Fibroblast of mammary gland (primary cell): ENCODE results near the gene ERBB2.

Experiments
- DNase-seq: peaks from one replicate; pipeline ENCODE4 v3.0.0-alpha.2; 2010; ENCODE audit warnings: low read depth
- H3K4me3 ChIP-seq: 2 replicates; pipeline ENCODE4 v1.5.1; 2011; ENCODE audit warnings: low read depth, mild to moderate bottlenecking, low read length, moderate library complexity; ENCODE audit not compliant: control insufficient read depth
- TF ChIP-seq, protein P1 (sequence below): conservative IDR thresholded peaks from 2 replicates; pipeline ENCODE4 v1.5.1; 2011; ENCODE audit warnings: low read depth, low read length, inconsistent platforms; ENCODE audit not compliant: control insufficient read depth, insufficient read depth

The ERBB2 gene

DNA sequence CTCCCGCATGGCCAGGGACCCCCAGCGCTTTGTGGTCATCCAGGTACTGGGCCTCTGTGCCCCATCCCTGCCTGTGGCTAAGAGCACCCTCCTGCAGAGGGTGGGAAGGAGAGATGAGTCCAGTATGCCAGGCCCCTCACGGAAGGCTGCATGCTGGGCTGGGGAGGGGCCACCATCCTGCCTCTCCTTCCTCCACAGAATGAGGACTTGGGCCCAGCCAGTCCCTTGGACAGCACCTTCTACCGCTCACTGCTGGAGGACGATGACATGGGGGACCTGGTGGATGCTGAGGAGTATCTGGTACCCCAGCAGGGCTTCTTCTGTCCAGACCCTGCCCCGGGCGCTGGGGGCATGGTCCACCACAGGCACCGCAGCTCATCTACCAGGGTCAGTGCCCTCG, 26.8 kb downstream of the ERBB2 start:
- DNase-seq = no peak
- H3K4me3 ChIP-seq = no peak overlapping the region
- TF ChIP-seq, protein P1, sequence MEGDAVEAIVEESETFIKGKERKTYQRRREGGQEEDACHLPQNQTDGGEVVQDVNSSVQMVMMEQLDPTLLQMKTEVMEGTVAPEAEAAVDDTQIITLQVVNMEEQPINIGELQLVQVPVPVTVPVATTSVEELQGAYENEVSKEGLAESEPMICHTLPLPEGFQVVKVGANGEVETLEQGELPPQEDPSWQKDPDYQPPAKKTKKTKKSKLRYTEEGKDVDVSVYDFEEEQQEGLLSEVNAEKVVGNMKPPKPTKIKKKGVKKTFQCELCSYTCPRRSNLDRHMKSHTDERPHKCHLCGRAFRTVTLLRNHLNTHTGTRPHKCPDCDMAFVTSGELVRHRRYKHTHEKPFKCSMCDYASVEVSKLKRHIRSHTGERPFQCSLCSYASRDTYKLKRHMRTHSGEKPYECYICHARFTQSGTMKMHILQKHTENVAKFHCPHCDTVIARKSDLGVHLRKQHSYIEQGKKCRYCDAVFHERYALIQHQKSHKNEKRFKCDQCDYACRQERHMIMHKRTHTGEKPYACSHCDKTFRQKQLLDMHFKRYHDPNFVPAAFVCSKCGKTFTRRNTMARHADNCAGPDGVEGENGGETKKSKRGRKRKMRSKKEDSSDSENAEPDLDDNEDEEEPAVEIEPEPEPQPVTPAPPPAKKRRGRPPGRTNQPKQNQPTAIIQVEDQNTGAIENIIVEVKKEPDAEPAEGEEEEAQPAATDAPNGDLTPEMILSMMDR = no peak

DNA sequence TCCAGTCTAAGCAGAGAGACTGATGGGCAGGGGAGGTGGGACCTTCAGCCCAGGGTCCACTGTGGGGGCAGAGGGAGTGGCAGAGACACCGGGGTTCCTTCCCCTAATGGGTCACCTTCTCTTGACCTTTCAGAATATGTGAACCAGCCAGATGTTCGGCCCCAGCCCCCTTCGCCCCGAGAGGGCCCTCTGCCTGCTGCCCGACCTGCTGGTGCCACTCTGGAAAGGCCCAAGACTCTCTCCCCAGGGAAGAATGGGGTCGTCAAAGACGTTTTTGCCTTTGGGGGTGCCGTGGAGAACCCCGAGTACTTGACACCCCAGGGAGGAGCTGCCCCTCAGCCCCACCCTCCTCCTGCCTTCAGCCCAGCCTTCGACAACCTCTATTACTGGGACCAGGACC, 27.7 kb downstream of the ERBB2 start:
- DNase-seq = no peak
- H3K4me3 ChIP-seq = no peak overlapping the region
- TF ChIP-seq, protein P1 = no peak

DNA sequence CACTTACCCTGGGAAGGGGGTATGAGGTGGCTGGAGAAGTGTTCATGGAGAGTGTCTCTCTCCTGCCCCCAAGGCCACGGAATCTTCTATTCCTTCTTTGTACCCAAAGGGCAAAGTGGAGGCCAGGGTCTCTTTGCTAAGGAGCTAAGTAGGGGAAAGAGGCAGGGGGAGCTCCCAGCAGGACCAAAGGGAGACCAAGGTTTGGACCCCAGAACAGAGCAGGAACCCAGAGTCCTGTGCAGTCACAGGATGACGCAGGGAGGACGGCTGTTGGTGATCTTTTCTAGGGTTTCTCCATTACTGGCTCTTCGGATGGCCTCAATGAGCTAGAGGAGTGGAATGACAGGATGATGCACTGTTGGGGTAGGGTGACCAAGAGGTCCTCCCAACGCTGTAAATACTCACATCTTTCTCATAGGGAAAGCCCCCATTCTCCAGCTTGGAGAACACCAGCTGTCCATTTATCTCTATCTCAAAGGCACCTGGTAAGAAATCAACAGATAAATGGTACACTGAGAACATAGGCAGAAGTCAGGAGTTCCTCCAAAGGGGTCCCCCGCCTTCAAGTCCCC, 29.5 kb downstream of the ERBB2 start:
- peak; percentile 11 for DNase-seq
- TF ChIP-seq, protein P1 = no peak
- peak overlapping the region; percentile 66 for H3K4me3 ChIP-seq

DNA sequence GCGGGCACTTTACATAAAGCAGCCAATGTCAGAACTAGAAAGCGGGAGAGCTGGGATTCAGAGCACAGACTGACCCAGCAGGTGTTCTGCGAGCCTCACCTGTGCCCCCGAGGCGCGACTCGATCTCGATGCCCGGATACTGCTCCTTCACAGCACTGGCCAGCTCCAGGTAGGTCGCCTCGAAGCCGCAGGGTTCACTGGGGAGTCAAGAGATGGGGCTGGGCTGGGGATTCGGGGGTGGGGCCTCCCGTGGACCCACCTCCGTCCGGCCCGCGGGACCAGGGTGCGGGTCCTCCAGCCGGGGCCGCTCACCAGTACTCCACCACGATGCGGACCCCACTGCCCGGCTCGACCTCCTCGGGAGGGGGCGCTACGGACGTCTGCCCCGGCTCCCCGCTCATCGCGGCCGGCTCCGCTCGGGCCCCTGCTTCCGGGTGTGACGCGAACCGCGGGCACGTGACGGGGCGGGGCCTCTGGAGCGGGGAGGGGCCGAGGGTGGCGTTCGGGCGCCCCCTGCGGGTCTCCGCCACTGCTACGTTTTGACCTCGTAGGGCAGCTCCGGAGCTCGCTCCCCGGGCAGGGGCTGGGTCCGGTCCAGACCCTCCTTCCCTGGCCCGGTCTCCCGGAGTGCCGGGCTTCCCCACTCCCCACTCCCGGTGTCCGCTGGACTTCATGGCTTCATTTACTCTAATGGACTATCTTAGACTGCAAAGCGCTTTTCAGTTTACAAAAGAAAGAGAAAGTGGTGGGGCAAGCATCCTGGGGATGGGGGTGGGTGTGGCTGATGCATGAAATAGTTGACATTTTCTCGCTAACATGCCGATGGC, 30.4 kb downstream of the ERBB2 start, which contains the start of gene MIEN1:
MIEN1 (minus strand) TSS at position 438 of the 827 bp plus-strand sequence; CDS start at position 401, 37 bp downstream.
- DNase-seq = peak; percentile 67
- TF ChIP-seq, protein P1 = peak; percentile 57
- H3K4me3 ChIP-seq = peak within 1 kb of the TSS; percentile 66

DNA sequence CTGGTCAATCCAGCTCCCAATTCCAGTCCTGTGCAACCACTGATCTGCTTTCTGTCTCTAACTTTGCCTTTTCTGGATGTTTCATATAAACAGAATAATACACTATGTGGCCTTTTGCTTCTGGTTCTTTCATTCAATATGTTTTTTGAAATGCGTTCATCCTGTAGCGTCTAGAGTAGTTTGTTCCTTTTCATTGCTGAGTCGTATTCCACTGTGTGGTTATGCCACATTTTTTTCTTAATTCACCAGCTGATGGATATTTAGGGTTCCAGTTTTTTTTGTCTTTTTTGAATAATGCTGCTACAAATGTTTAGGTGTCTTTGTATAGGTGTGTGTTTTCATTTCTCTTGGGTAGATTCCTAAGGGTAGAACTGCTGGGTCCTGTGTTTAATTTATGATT, 32.7 kb downstream of the ERBB2 start:
- no peak for DNase-seq
- H3K4me3 ChIP-seq = no peak overlapping the region
- TF ChIP-seq, protein P1 = no peak

DNA sequence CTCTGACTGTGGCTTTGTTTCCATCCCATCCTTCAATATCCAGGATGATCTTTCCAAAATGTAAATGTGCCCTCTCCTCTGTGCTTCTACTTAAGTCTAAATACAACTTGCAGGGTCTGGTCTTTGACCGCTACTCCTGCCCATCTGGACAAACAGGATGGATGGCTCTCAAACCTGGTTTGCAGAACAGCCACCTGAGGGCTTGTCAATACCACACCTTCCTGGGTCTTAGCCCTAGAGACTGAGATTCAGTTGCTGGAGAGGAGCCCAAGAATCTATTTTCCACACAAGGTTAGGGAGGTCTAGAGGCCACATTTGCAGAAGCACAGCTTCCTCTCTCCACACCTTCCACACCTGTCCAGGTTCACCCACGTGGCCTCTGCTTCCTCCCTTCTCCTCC, 36.0 kb downstream of the ERBB2 start:
- TF ChIP-seq, protein P1 = no peak
- DNase-seq = no peak
- no peak overlapping the region for H3K4me3 ChIP-seq
